SK-N-SH treated with all-trans-retinoic acid at 6 μM for 48 hours (cell line): ENCODE data around the gene TM4SF5.

Source experiments
- ARNTL ChIP-seq: fragments of 450-650 bp; formaldehyde crosslinking; IDR thresholded peaks from 2 replicates; pipeline ENCODE4 v1.5.0; 2020; ENCODE audit warnings: low read depth, mild to moderate bottlenecking, moderate library complexity, borderline replicate concordance
- OSR1 ChIP-seq: fragments of 250-450 bp; sonication (Bioruptor Pico); IDR thresholded peaks from 2 replicates; pipeline ENCODE4 v1.8.0; 2022; ENCODE audit warnings: moderate library complexity, mild to moderate bottlenecking, inconsistent platforms
- RARB ChIP-seq: fragments of 250-450 bp; sonication (Bioruptor Pico); IDR thresholded peaks from 2 replicates; pipeline ENCODE4 v1.8.0; 2021; ENCODE audit warnings: mild to moderate bottlenecking, moderate library complexity
- TOX ChIP-seq: fragments of 250-450 bp; sonication (Bioruptor Pico); IDR thresholded peaks from 2 replicates; pipeline ENCODE4 v1.8.0; 2021; ENCODE audit warnings: mild to moderate bottlenecking, moderate library complexity, borderline replicate concordance
- ZNF565 ChIP-seq: fragments of 450-650 bp; formaldehyde crosslinking; conservative IDR thresholded peaks from 2 replicates; pipeline ENCODE4 v1.5.0; 2020; ENCODE audit warnings: low read depth, mild to moderate bottlenecking, moderate library complexity
- TF ChIP-seq, protein P1 (sequence below): fragments of 250-450 bp; sonication (Bioruptor Pico); IDR thresholded peaks from 2 replicates; pipeline ENCODE4 v1.5.1; 2020; ENCODE audit warnings: low read depth, mild to moderate bottlenecking, moderate library complexity
- TF ChIP-seq, protein P2 (sequence below): fragments of 250-450 bp; sonication (Bioruptor Pico); IDR thresholded peaks from 2 replicates; pipeline ENCODE4 v1.8.0; 2021; ENCODE audit warnings: low read depth, mild to moderate bottlenecking, moderate library complexity, borderline replicate concordance
- TF ChIP-seq, protein P3 (sequence below): fragments of 250-450 bp; sonication (Bioruptor Pico); IDR thresholded peaks from 2 replicates; pipeline ENCODE4 v1.8.0; 2020; ENCODE audit warnings: mild to moderate bottlenecking, moderate library complexity, borderline replicate concordance
- TF ChIP-seq, protein P4 (sequence below): fragments of 250-450 bp; sonication (Bioruptor Pico); IDR thresholded peaks from 2 replicates; pipeline ENCODE4 v1.5.0; 2020; ENCODE audit warnings: mild to moderate bottlenecking, moderate library complexity

DNA sequence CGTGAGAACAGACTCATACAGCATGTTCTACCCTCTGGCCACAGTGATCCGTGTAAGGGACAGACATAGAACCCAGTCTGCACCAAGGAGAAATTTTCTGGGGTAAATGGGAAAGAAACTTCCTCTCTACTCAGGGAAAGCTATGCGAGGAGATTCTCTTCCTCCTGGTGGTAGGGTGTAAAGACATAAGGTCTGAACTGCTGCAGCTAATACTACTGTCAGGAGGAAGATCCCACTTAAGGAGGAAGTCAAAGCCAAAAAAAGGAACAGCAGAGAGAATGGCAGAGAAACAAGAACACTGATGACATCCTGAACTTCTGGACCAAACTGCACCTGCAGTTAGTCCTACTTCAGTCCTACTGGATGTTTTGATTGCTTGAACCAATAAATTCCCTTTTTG is 7.1 kb upstream of the TM4SF5 start:
- no peak for TF ChIP-seq ARNTL (CRISPR knock-in tag)
- TF ChIP-seq ZNF565 (CRISPR knock-in tag) = no peak
- TF ChIP-seq TOX (CRISPR knock-in tag) = no peak
- TF ChIP-seq RARB (CRISPR knock-in tag) = no peak
- TF ChIP-seq, protein P1, sequence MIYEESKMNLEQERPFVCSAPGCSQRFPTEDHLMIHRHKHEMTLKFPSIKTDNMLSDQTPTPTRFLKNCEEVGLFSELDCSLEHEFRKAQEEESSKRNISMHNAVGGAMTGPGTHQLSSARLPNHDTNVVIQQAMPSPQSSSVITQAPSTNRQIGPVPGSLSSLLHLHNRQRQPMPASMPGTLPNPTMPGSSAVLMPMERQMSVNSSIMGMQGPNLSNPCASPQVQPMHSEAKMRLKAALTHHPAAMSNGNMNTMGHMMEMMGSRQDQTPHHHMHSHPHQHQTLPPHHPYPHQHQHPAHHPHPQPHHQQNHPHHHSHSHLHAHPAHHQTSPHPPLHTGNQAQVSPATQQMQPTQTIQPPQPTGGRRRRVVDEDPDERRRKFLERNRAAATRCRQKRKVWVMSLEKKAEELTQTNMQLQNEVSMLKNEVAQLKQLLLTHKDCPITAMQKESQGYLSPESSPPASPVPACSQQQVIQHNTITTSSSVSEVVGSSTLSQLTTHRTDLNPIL (CRISPR knock-in tag) = no peak
- TF ChIP-seq, protein P2, sequence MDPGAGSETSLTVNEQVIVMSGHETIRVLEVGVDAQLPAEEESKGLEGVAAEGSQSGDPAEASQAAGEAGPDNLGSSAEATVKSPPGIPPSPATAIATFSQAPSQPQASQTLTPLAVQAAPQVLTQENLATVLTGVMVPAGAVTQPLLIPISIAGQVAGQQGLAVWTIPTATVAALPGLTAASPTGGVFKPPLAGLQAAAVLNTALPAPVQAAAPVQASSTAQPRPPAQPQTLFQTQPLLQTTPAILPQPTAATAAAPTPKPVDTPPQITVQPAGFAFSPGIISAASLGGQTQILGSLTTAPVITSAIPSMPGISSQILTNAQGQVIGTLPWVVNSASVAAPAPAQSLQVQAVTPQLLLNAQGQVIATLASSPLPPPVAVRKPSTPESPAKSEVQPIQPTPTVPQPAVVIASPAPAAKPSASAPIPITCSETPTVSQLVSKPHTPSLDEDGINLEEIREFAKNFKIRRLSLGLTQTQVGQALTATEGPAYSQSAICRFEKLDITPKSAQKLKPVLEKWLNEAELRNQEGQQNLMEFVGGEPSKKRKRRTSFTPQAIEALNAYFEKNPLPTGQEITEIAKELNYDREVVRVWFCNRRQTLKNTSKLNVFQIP (CRISPR knock-in tag) = no peak
- TF ChIP-seq, protein P3, sequence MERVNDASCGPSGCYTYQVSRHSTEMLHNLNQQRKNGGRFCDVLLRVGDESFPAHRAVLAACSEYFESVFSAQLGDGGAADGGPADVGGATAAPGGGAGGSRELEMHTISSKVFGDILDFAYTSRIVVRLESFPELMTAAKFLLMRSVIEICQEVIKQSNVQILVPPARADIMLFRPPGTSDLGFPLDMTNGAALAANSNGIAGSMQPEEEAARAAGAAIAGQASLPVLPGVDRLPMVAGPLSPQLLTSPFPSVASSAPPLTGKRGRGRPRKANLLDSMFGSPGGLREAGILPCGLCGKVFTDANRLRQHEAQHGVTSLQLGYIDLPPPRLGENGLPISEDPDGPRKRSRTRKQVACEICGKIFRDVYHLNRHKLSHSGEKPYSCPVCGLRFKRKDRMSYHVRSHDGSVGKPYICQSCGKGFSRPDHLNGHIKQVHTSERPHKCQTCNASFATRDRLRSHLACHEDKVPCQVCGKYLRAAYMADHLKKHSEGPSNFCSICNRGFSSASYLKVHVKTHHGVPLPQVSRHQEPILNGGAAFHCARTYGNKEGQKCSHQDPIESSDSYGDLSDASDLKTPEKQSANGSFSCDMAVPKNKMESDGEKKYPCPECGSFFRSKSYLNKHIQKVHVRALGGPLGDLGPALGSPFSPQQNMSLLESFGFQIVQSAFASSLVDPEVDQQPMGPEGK (CRISPR knock-in tag) = no peak
- TF ChIP-seq, protein P4, sequence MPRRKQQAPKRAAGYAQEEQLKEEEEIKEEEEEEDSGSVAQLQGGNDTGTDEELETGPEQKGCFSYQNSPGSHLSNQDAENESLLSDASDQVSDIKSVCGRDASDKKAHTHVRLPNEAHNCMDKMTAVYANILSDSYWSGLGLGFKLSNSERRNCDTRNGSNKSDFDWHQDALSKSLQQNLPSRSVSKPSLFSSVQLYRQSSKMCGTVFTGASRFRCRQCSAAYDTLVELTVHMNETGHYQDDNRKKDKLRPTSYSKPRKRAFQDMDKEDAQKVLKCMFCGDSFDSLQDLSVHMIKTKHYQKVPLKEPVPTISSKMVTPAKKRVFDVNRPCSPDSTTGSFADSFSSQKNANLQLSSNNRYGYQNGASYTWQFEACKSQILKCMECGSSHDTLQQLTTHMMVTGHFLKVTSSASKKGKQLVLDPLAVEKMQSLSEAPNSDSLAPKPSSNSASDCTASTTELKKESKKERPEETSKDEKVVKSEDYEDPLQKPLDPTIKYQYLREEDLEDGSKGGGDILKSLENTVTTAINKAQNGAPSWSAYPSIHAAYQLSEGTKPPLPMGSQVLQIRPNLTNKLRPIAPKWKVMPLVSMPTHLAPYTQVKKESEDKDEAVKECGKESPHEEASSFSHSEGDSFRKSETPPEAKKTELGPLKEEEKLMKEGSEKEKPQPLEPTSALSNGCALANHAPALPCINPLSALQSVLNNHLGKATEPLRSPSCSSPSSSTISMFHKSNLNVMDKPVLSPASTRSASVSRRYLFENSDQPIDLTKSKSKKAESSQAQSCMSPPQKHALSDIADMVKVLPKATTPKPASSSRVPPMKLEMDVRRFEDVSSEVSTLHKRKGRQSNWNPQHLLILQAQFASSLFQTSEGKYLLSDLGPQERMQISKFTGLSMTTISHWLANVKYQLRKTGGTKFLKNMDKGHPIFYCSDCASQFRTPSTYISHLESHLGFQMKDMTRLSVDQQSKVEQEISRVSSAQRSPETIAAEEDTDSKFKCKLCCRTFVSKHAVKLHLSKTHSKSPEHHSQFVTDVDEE = no peak
- no peak for TF ChIP-seq OSR1 (CRISPR knock-in tag)
